Liver (tissue), 9 donors: Measurements from ENCODE around the gene ATP6V0D1. TPM values are rescaled to one million over a fixed set of nuclear protein-coding genes. Genes with fewer than 3 reads are reported as not detected.

Source experiments
- DNase-seq: peaks from one replicate; pipeline ENCODE4 v3.0.0-alpha.2; 2017; ENCODE audit warnings: low spot score
- H3K27ac ChIP-seq, 2 donors: one replicate each; pipeline ENCODE4 v1.7.0; 2013; ENCODE audit warnings: inconsistent platforms in 2 of 2, low read length in 2 of 2, control low read depth in 1 of 2, low read depth in 1 of 2, mild to moderate bottlenecking in 1 of 2
- H3K27me3 ChIP-seq, 4 donors: one replicate each; pipeline versions ENCODE4 v1.6.1 to v1.7.0; 2013; ENCODE audit warnings: low read length in 3 of 4, inconsistent platforms in 1 of 4, mild to moderate bottlenecking in 1 of 4, moderate library complexity in 1 of 4; ENCODE audit not compliant: control insufficient read depth in 4 of 4, insufficient read depth in 4 of 4
- H3K36me3 ChIP-seq, 4 donors: one replicate each; pipeline versions ENCODE4 v1.6.1 to v1.7.0; 2013; ENCODE audit warnings: low read length in 3 of 4, mild to moderate bottlenecking in 3 of 4, low read depth in 1 of 4, moderate library complexity in 1 of 4; ENCODE audit not compliant: control insufficient read depth in 4 of 4, insufficient read depth in 3 of 4
- H3K4me1 ChIP-seq, 4 donors: one replicate each; pipeline versions ENCODE4 v1.6.1 to v1.7.0; 2013; ENCODE audit warnings: low read length in 3 of 4, mild to moderate bottlenecking in 3 of 4, moderate library complexity in 1 of 4; ENCODE audit not compliant: control insufficient read depth in 4 of 4, insufficient read depth in 4 of 4
- H3K4me3 ChIP-seq, 3 donors: one replicate each; pipeline versions ENCODE4 v1.6.1 to v1.7.0; 2013; ENCODE audit warnings: low read length in 3 of 3, control low read depth in 1 of 3, low read depth in 1 of 3, mild to moderate bottlenecking in 1 of 3
- H3K9ac ChIP-seq, 2 donors: one replicate each; pipeline ENCODE4 v1.7.0; 2013; ENCODE audit warnings: low read length in 2 of 2, mild to moderate bottlenecking in 2 of 2, moderate library complexity in 2 of 2, control low read depth in 1 of 2, low read depth in 1 of 2
- H3K9me3 ChIP-seq, 4 donors: one replicate each; pipeline versions ENCODE4 v1.6.1 to v1.7.0; 2013; ENCODE audit warnings: low read length in 3 of 4; ENCODE audit not compliant: control insufficient read depth in 4 of 4
- EGR1 ChIP-seq, 2 donors: IDR thresholded peaks; 2 replicates each; pipeline ENCODE4 v1.6.1; 2016 to 2018; ENCODE audit warnings: antibody characterized with exemption in 2 of 2, low read depth in 2 of 2
- FOXA2 ChIP-seq: IDR thresholded peaks from 2 replicates; pipeline ENCODE4 v1.6.1; 2016; ENCODE audit warnings: antibody characterized with exemption
- GABPA ChIP-seq, 2 donors: IDR thresholded peaks in 1 of 2; conservative IDR thresholded peaks in 1 of 2; 2 replicates each; pipeline ENCODE4 v1.6.1; 2016; ENCODE audit warnings: antibody characterized with exemption in 2 of 2, mild to moderate bottlenecking in 1 of 2, moderate library complexity in 1 of 2
- HNF4A ChIP-seq, 2 donors: conservative IDR thresholded peaks; 2 replicates each; pipeline ENCODE4 v1.6.1; 2016; ENCODE audit warnings: antibody characterized with exemption in 2 of 2, mild to moderate bottlenecking in 2 of 2
- HNF4G ChIP-seq: IDR thresholded peaks from 2 replicates; pipeline ENCODE4 v1.6.1; 2016; ENCODE audit warnings: antibody characterized with exemption
- JUND ChIP-seq, 2 donors: IDR thresholded peaks; 2 replicates each; pipeline ENCODE4 v1.6.1; 2016; ENCODE audit warnings: antibody characterized with exemption in 2 of 2
- RAD21 ChIP-seq, 2 donors: IDR thresholded peaks; 2 replicates each; pipeline ENCODE4 v1.6.1; 2016; ENCODE audit warnings: antibody characterized with exemption in 2 of 2, mild to moderate bottlenecking in 2 of 2
- SP1 ChIP-seq: IDR thresholded peaks from 2 replicates; pipeline ENCODE4 v1.6.1; 2018; ENCODE audit warnings: antibody characterized with exemption, mild to moderate bottlenecking
- TAF1 ChIP-seq: conservative IDR thresholded peaks from 2 replicates; pipeline ENCODE4 v1.6.1; 2016; ENCODE audit warnings: antibody characterized with exemption, mild to moderate bottlenecking
- YY1 ChIP-seq: IDR thresholded peaks from 2 replicates; pipeline ENCODE4 v1.6.1; 2016; ENCODE audit warnings: antibody characterized with exemption, mild to moderate bottlenecking
- WGBS: extraction: QIAGEN DNeasy Blood & Tissue Kit; methylation state at CpG from one replicate; pipeline ENCODE4 v1.1.7; 2013; 5-methylcytosine and 5-hydroxymethylcytosine counted together
- polyA plus RNA-seq, 2 donors: library from polyadenylated mRNA; stranded (reverse) in 1 of 2; unstranded in 1 of 2; fragments of 200-250 nt in 1 of 2; fragments of >200 nt in 1 of 2; fragmentation: Nextera tagmentation in 1 of 2; extraction: Ambion mirVana in 1 of 2; gene quantifications; one replicate each; pipeline versions ENCODE4 v1.2.1 to v1.2.3, GENCODE V29; 2013 to 2015
- total RNA-seq, 2 donors: library from RNA; depleted of rRNA; stranded (reverse); fragments of >200 nt; gene quantifications; one replicate each; pipeline ENCODE4 v1.2.3, GENCODE V29; 2014
- TF ChIP-seq, protein P1 (sequence below): IDR thresholded peaks from 2 replicates; pipeline ENCODE4 v1.6.1; 2016; ENCODE audit warnings: antibody characterized with exemption, mild to moderate bottlenecking
- TF ChIP-seq, protein P2 (sequence below): IDR thresholded peaks from 2 replicates; pipeline ENCODE4 v1.6.1; 2016; ENCODE audit warnings: antibody characterized with exemption
- TF ChIP-seq, protein P3 (sequence below): IDR thresholded peaks from 2 replicates; pipeline ENCODE4 v1.6.1; 2016; ENCODE audit warnings: antibody characterized with exemption
- TF ChIP-seq, protein P4 (sequence below): fragments of 150-350 bp; IDR thresholded peaks from 2 replicates; pipeline ENCODE4 v1.5.1; 2017; ENCODE audit warnings: improper control_type of control experiment, low read depth, low read length; ENCODE audit not compliant: missing input control
- TF ChIP-seq, protein P5 (sequence below): IDR thresholded peaks from 2 replicates; pipeline ENCODE4 v1.6.1; 2016; ENCODE audit warnings: antibody characterized with exemption
- donor health status: healthy.
- donor health status: healthy.
- donor health status: healthy.
- donor health status: healthy.
- donor health status: healthy.

ATP6V0D1 gene
- total and polyA plus RNA-seq, 4 donors: 47.6 to 80.2 (median 66.6) TPM

DNA sequence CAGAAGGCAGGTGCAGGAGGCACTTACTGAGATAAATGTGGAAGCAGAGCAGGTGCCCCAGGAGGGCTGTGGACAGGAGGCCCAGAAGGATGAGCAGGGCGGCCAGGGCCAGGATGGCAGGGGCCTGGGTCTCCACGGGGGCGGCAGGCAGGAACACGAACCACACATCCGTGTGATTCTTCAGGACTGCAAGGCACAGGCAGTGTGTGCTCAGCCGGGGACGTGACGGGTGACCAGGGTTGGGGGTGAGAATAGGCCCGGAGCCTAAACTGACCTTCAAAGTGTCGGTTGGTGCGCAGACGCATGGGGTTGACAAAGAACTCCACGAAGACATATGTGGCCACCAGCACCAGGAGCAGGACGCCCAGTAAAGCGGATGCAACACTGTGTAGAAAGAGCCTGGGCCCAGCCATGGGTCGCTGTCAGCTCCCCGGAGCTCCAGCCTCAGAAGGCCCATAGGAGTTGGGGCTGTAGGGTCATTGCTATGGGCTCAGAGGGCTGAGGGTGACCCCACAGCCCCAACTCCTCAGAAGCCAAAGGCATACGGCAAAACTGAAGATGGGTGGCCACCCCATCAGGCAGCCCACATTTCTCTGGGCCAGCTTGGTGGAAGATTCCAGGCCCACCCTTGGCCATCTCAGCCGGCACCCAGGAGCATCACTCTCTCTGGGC, 82.3 kb downstream of the ATP6V0D1 start:
- Histone ChIP-seq H3K27me3 (peaks cover 0 to 3% (median 1%) of the 10 kb centered on the region in 4 donors), H3K27ac (no peak overlapping the region), H3K9me3 (no peaks in the 10 kb centered on the region), H3K36me3 (no peaks in the 10 kb centered on the region), H3K4me1 (peaks cover 3 to 14% (median 6%) of the 10 kb centered on the region in 4 donors), H3K4me3 (no peak overlapping the region), H3K9ac (no peak overlapping the region)
- 91% methylated on average over 19 of the region's 19 CpGs for WGBS
- TF ChIP-seq, protein P1, sequence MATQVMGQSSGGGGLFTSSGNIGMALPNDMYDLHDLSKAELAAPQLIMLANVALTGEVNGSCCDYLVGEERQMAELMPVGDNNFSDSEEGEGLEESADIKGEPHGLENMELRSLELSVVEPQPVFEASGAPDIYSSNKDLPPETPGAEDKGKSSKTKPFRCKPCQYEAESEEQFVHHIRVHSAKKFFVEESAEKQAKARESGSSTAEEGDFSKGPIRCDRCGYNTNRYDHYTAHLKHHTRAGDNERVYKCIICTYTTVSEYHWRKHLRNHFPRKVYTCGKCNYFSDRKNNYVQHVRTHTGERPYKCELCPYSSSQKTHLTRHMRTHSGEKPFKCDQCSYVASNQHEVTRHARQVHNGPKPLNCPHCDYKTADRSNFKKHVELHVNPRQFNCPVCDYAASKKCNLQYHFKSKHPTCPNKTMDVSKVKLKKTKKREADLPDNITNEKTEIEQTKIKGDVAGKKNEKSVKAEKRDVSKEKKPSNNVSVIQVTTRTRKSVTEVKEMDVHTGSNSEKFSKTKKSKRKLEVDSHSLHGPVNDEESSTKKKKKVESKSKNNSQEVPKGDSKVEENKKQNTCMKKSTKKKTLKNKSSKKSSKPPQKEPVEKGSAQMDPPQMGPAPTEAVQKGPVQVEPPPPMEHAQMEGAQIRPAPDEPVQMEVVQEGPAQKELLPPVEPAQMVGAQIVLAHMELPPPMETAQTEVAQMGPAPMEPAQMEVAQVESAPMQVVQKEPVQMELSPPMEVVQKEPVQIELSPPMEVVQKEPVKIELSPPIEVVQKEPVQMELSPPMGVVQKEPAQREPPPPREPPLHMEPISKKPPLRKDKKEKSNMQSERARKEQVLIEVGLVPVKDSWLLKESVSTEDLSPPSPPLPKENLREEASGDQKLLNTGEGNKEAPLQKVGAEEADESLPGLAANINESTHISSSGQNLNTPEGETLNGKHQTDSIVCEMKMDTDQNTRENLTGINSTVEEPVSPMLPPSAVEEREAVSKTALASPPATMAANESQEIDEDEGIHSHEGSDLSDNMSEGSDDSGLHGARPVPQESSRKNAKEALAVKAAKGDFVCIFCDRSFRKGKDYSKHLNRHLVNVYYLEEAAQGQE: no peak
- TF ChIP-seq, protein P2, sequence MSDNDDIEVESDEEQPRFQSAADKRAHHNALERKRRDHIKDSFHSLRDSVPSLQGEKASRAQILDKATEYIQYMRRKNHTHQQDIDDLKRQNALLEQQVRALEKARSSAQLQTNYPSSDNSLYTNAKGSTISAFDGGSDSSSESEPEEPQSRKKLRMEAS: no peak
- TF ChIP-seq, protein P3, sequence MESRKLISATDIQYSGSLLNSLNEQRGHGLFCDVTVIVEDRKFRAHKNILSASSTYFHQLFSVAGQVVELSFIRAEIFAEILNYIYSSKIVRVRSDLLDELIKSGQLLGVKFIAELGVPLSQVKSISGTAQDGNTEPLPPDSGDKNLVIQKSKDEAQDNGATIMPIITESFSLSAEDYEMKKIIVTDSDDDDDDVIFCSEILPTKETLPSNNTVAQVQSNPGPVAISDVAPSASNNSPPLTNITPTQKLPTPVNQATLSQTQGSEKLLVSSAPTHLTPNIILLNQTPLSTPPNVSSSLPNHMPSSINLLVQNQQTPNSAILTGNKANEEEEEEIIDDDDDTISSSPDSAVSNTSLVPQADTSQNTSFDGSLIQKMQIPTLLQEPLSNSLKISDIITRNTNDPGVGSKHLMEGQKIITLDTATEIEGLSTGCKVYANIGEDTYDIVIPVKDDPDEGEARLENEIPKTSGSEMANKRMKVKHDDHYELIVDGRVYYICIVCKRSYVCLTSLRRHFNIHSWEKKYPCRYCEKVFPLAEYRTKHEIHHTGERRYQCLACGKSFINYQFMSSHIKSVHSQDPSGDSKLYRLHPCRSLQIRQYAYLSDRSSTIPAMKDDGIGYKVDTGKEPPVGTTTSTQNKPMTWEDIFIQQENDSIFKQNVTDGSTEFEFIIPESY: no peak
- TF ChIP-seq HNF4A (conservative IDR thresholded peaks at IDR 0.05) (no peak), SP1 (no peak), RAD21 (IDR thresholded peaks at IDR 0.05) (no peak), GABPA (IDR thresholded peaks at IDR 0.05 in 1 of 2, conservative IDR thresholded peaks at IDR 0.05 in 1 of 2) (no peak), EGR1 (IDR thresholded peaks at IDR 0.05; ENCODE audit: low read depth in 2 of 2) (no peak)
- no peak for DNase-seq

DNA sequence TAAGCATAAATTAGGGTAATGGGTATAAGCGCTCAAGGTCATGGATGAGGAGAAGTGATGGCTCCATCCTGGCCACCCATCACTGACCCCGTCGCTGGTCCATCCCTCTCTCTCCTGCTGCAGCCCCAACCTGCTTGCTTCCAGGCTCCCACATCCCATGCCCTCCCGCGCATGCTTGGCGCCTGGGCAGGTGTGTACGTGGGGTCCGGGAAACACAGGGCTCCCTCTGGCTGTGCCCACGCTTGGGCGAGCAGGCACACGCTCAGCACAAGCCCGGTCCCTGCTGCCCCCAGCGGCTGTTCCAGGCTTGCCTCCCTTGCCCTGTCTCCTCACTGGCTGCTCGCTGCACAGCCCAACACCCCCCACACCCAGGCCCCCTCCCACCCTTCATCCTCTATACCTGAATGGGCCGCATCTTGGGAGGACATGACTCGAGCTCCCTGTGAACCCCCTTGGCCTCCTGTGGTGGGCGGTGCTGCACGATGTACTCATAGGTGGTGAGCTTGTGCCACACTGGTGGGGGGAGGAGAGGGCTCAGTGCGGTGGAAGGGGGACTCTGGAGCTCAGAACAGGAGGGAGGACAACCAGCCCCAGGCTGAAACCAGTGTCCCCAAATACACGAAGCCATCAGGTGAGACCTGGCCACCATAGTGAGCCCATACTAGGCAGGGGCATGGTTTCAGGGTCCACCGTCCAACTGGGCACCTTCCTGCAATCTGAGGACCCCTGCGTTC, 83.0 kb downstream of the ATP6V0D1 start:
- Histone ChIP-seq H3K9ac (no peak overlapping the region), H3K36me3 (no peaks in the 10 kb centered on the region), H3K27me3 (peaks cover 0 to 3% (median 1%) of the 10 kb centered on the region in 4 donors), H3K4me3 (no peak overlapping the region), H3K4me1 (peaks cover 3 to 19% (median 6%) of the 10 kb centered on the region in 4 donors), H3K27ac (no peak overlapping the region), H3K9me3 (no peaks in the 10 kb centered on the region)
- DNase-seq: no peak
- 89% methylated on average over 22 of the region's 22 CpGs for WGBS
- TF ChIP-seq SP1: no peak
- no peak for TF ChIP-seq JUND (IDR thresholded peaks at IDR 0.05)
- TF ChIP-seq, protein P1: no peak
- TF ChIP-seq, protein P4, sequence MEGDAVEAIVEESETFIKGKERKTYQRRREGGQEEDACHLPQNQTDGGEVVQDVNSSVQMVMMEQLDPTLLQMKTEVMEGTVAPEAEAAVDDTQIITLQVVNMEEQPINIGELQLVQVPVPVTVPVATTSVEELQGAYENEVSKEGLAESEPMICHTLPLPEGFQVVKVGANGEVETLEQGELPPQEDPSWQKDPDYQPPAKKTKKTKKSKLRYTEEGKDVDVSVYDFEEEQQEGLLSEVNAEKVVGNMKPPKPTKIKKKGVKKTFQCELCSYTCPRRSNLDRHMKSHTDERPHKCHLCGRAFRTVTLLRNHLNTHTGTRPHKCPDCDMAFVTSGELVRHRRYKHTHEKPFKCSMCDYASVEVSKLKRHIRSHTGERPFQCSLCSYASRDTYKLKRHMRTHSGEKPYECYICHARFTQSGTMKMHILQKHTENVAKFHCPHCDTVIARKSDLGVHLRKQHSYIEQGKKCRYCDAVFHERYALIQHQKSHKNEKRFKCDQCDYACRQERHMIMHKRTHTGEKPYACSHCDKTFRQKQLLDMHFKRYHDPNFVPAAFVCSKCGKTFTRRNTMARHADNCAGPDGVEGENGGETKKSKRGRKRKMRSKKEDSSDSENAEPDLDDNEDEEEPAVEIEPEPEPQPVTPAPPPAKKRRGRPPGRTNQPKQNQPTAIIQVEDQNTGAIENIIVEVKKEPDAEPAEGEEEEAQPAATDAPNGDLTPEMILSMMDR: no peak
- no peak for TF ChIP-seq YY1
- no peak for TF ChIP-seq RAD21 (IDR thresholded peaks at IDR 0.05)
- TF ChIP-seq FOXA2: no peak
- TF ChIP-seq TAF1: no peak
- TF ChIP-seq, protein P5, sequence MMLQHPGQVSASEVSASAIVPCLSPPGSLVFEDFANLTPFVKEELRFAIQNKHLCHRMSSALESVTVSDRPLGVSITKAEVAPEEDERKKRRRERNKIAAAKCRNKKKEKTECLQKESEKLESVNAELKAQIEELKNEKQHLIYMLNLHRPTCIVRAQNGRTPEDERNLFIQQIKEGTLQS: no peak
- TF ChIP-seq, protein P3: no peak
- TF ChIP-seq HNF4G: no peak
- TF ChIP-seq EGR1 (IDR thresholded peaks at IDR 0.05; ENCODE audit: low read depth in 2 of 2): no peak
- TF ChIP-seq HNF4A (conservative IDR thresholded peaks at IDR 0.05): no peak
